BJ (cell line): ENCODE measurements around the gene ZC3H6. TPM values are rescaled to one million over a fixed set of nuclear protein-coding genes. Genes with fewer than 3 reads are reported as not detected.

ENCODE experiments used
- CTCF ChIA-PET: fragments of 350-600 bp; formaldehyde crosslinking; extraction: SDS; loops from one replicate; lab custom pipeline; 2021; ENCODE audit warnings: antibody characterized with exemption, inconsistent platforms; lab: Yijun Ruan, JAX
- POLR2A ChIA-PET: fragments of 300-600 bp; sonication (Branson Sonifier 250); formaldehyde crosslinking; extraction: SDS; loops from one replicate; lab custom pipeline; 2021; ENCODE audit warnings: antibody characterized with exemption; lab: Charles Lee
- DNase-seq: peaks from one replicate; pipeline ENCODE4 v3.0.0-alpha.2; 2011; ENCODE audit warnings: low read depth
- H3K27me3 ChIP-seq: 2 replicates; pipeline ENCODE4 v1.6.0; 2011; ENCODE audit warnings: low read length; ENCODE audit not compliant: control insufficient read depth, insufficient read depth
- H3K36me3 ChIP-seq: 2 replicates; pipeline ENCODE4 v1.5.1; 2011; ENCODE audit warnings: low read length; ENCODE audit not compliant: control insufficient read depth, insufficient read depth
- H3K4me3 ChIP-seq: 2 replicates; pipeline ENCODE4 v1.5.1; 2011; ENCODE audit warnings: low read depth, mild to moderate bottlenecking, control low read depth, low read length
- polyA plus RNA-seq: library from polyadenylated mRNA; depleted of rRNA; stranded (reverse); fragments of >200 nt; gene quantifications from 2 replicates; pipeline ENCODE4 v1.2.3, GENCODE V29; 2011
- TF ChIP-seq, protein P1 (sequence below): IDR thresholded peaks from 2 replicates; pipeline ENCODE4 v1.5.1; 2011; ENCODE audit warnings: low read depth, mild to moderate bottlenecking, control low read depth, inconsistent platforms, low read length, moderate library complexity; ENCODE audit not compliant: insufficient read depth

The ZC3H6 gene
- polyA plus RNA-seq, 1 experiment: 1.2 TPM

DNA sequence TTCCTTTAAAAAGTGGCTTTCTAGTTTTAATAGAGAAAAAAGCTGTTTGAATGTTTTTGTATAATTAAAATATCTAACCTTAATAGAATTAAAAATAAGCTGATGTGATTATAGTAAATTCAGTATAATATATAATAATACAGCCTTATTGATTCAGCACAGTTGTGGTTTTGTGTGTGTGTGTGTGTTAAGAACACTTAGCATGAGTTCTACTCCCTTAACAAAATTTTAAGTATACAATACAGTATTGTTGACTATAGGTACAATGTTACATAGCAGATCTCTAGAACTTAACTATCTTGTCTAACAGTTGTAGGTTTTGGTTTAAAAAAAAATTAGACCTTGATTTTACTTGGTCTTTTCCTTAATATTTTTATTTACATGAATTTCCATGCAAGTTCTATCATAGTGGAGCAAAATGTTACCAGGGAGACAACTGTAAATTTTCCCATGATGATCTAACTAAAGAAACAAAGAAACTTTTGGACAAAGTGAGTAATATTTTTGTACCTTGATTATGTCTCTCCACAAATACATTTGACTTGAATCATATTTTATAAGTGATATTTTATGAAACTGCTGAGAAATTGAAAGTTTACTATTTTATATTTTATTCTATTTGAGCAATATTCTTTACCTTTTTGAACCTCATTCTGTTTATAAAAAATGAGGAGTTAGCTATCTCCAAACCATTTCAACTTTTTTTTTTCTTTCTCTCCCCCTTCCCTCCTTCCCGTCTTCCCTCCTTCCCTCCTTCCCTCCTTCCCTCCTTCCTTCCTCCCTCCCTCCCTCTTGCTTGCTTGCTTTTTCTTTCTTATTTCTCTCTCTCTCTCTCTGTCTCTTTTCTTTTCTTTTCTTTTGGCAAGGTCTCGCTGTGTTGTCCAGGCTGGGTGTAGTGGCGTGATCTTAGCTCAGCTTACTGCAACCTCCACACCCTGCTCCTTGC, 46.3 kb downstream of the ZC3H6 start:
- CTCF ChIA-PET: interaction anchor here (1.2 to 1.3 kb wide), 2 partner anchors 14 to 20 kb away, joined by 3 to 4 read pairs; no protein-coding TSS in a partner anchor
- no peak for DNase-seq
- H3K36me3 ChIP-seq: peaks cover 3% of the 10 kb centered on the region
- TF ChIP-seq, protein P1, sequence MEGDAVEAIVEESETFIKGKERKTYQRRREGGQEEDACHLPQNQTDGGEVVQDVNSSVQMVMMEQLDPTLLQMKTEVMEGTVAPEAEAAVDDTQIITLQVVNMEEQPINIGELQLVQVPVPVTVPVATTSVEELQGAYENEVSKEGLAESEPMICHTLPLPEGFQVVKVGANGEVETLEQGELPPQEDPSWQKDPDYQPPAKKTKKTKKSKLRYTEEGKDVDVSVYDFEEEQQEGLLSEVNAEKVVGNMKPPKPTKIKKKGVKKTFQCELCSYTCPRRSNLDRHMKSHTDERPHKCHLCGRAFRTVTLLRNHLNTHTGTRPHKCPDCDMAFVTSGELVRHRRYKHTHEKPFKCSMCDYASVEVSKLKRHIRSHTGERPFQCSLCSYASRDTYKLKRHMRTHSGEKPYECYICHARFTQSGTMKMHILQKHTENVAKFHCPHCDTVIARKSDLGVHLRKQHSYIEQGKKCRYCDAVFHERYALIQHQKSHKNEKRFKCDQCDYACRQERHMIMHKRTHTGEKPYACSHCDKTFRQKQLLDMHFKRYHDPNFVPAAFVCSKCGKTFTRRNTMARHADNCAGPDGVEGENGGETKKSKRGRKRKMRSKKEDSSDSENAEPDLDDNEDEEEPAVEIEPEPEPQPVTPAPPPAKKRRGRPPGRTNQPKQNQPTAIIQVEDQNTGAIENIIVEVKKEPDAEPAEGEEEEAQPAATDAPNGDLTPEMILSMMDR: no peak
- H3K27me3 ChIP-seq: no peaks in the 10 kb centered on the region
- H3K4me3 ChIP-seq: no peak overlapping the region
- POLR2A ChIA-PET: no interaction called here

- no peak overlapping the region for H3K4me3 ChIP-seq
- TF ChIP-seq, protein P1: no peak
- H3K36me3 ChIP-seq: peaks cover 3% of the 10 kb centered on the region
- H3K27me3 ChIP-seq: no peaks in the 10 kb centered on the region
- no peak for DNase-seq
- CTCF ChIA-PET: no interaction called here
- POLR2A ChIA-PET: no interaction called here
Measured at GRCh38 chr2:112322919-112323318, 47.5 kb downstream of the ZC3H6 start.

DNA sequence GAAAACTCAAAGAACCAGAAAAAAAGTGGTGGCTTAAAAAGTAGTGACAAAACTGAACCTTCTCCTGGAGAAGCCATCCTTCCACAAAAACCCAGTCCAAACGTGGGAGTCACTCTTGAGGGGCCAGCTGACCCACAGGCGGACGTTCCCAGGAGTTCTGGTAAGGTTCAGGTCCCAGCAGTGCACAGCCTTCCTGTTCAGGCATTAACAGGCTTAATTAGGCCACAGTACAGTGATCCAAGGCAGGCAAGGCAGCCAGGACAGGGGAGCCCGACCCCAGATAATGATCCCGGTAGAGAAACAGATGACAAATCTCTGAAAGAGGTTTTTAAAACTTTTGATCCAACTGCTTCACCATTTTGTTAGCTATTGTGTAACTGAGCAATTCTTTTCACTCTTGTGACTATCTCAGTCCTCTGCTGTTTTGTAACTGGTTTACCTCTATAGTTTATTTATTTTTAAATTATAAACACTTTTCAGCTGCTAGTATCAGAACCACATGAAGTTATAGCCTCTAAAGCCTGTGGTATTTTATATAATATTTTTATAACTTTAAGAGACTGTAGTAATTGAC, 56.8 kb downstream of the ZC3H6 start:
- Histone ChIP-seq H3K27me3 (no peaks in the 10 kb centered on the region), H3K36me3 (peaks cover 1% of the 10 kb centered on the region; the same call in 1 of the 2 replicates), H3K4me3 (no peak overlapping the region)
- ChIA-PET CTCF (interaction anchor here (0.9 to 1.0 kb wide), 2 partner anchors 8 to 14 kb away, joined by 3 to 4 read pairs; no protein-coding TSS in a partner anchor), POLR2A (no interaction called here)
- TF ChIP-seq, protein P1: no peak
- DNase-seq: no peak

- ChIA-PET POLR2A (no interaction called here), CTCF (interaction anchor here (1.0 kb wide), 1 partner anchor 15 kb away, joined by 4 read pairs; no protein-coding TSS in a partner anchor)
- no peak overlapping the region for H3K4me3 ChIP-seq
- no peaks in the 10 kb centered on the region for H3K27me3 ChIP-seq
- TF ChIP-seq, protein P1: no peak
- DNase-seq: no peak
- H3K36me3 ChIP-seq: peaks cover 1% of the 10 kb centered on the region; the same call in 1 of the 2 replicates
Measured at GRCh38 chr2:112335600-112335999, 60.2 kb downstream of the ZC3H6 start.

DNA sequence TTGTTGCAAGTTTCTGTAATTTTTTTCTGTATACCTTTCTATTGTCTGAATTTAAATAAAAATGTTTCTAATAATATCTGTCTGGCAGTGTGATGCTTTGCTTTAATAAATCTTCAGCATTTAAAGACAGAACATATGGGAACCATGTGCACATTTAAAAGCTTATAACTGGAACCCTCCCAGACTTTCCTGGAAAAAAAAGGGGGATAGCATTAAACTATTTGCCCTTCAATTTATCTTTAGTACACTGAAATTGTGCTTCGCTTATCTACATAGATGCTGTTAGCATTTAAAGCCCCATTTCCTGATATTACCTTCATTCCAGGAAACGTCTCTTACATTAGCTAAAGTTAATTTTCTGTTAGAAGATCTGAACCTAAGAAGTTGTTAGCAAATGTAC, 64.6 kb downstream of the ZC3H6 start:
- DNase-seq: no peak
- Histone ChIP-seq H3K4me3 (no peak overlapping the region), H3K36me3 (no peaks in the 10 kb centered on the region), H3K27me3 (peaks cover 1% of the 10 kb centered on the region; the same call in 1 of the 2 replicates)
- ChIA-PET CTCF (interaction anchor here (1.7 kb wide), 1 partner anchor 8 kb away, joined by 4 read pairs; no protein-coding TSS in a partner anchor), POLR2A (no interaction called here)
- TF ChIP-seq, protein P1: no peak
